MM.1S (cell line): ENCODE results near the gene PUM1.

Experiments used
- EZH2 ChIP-seq: fragments of 300-600 bp; sonication (generic); optimal IDR thresholded peaks from 2 replicates; pipeline ENCODE3; 2017; ENCODE audit warnings: low read depth, mild to moderate bottlenecking, antibody characterized with exemption, low read length, mixed read lengths
- EZH2phosphoT487 ChIP-seq: fragments of 300-600 bp; sonication (generic); IDR thresholded peaks from 2 replicates; pipeline ENCODE4 v1.6.1; 2018; ENCODE audit warnings: antibody characterized with exemption, low read length

- no peak for TF ChIP-seq EZH2
- no peak for TF ChIP-seq EZH2phosphoT487
These were observed 21.9 kb downstream of the PUM1 start for GRCh38 chr1:31043631-31044030.
